SK-N-SH (cell line): ENCODE results near the gene TAB3. TPM values are rescaled to one million over a fixed set of nuclear protein-coding genes. Genes with fewer than 3 reads are reported as not detected.

ENCODE experiments used
- CTCF ChIA-PET: fragments of 300-600, 350-600 bp; formaldehyde crosslinking; extraction: SDS; loops from one replicate; lab custom pipeline; 2021; lab: Yijun Ruan, JAX
- POLR2A ChIA-PET: fragments of 350-600 bp; sonication (Branson Sonifier 250); formaldehyde crosslinking; extraction: SDS; loops from one replicate; lab custom pipeline; 2020; ENCODE audit warnings: antibody characterized with exemption, inconsistent platforms; lab: Yijun Ruan, JAX
- DNase-seq: peaks from one replicate; pipeline ENCODE4 v3.0.0; 2012
- H2AFZ ChIP-seq: fragments of 200-600 bp; sonication (generic); 2 replicates; pipeline ENCODE4 v1.8.1; 2016; ENCODE audit warnings: antibody characterized with exemption, mild to moderate bottlenecking, low read depth
- H3F3A ChIP-seq: fragments of 200-600 bp; sonication (generic); replicated peaks from 2 replicates; pipeline ENCODE3; 2016; ENCODE audit warnings: antibody characterized with exemption, mild to moderate bottlenecking; ENCODE audit not compliant: insufficient read depth
- H3K27ac ChIP-seq, 2 experiments: fragments of 200-500 bp in 1 of 2; fragments of 200-600 bp in 1 of 2; sonication (Bioruptor generic) in 1 of 2; sonication (generic), shearing (Covaris generic) in 1 of 2; 2 replicates each; pipeline versions ENCODE4 v1.5.1 to v1.6.1; 2014 to 2016; ENCODE audit warnings: low read depth in 2 of 2, inconsistent platforms in 1 of 2, low read length in 1 of 2, mild to moderate bottlenecking in 1 of 2, mixed read lengths in 1 of 2
- H3K27me3 ChIP-seq: fragments of 200-600 bp; sonication (generic), shearing (Covaris generic); 2 replicates; pipeline ENCODE4 v1.6.1; 2016; ENCODE audit warnings: mixed run types; ENCODE audit not compliant: insufficient read depth
- H3K36me3 ChIP-seq, 2 experiments: fragments of 200-500 bp in 1 of 2; fragments of 200-600 bp in 1 of 2; sonication (Bioruptor generic) in 1 of 2; sonication (generic) in 1 of 2; replicated peaks in 1 of 2; 2 replicates each; pipeline versions ENCODE3 to v1.5.1; 2014 to 2016; ENCODE audit warnings: low read length in 1 of 2, mild to moderate bottlenecking in 1 of 2; ENCODE audit not compliant: insufficient read depth in 2 of 2, control insufficient read depth in 1 of 2
- H3K4me1 ChIP-seq, 2 experiments: fragments of 200-500 bp in 1 of 2; fragments of 200-600 bp in 1 of 2; sonication (Bioruptor generic) in 1 of 2; sonication (generic), shearing (Covaris generic) in 1 of 2; 2 replicates each; pipeline versions ENCODE4 v1.5.1 to v1.6.1; 2014 to 2016; ENCODE audit warnings: low read depth in 1 of 2, low read length in 1 of 2, mixed run types in 1 of 2; ENCODE audit not compliant: insufficient read depth in 2 of 2, control insufficient read depth in 1 of 2
- H3K4me2 ChIP-seq: fragments of 200-600 bp; sonication (generic), shearing (Covaris generic); 2 replicates; pipeline ENCODE4 v1.6.1; 2017; ENCODE audit warnings: mixed run types
- H3K4me3 ChIP-seq, 2 experiments: fragments of 200-500 bp in 1 of 2; fragments of 200-600 bp in 1 of 2; sonication (Bioruptor generic) in 1 of 2; sonication (generic), shearing (Covaris generic) in 1 of 2; 2 replicates each; pipeline versions ENCODE4 v1.5.1 to v1.8.1; 2014 to 2016; ENCODE audit warnings: low read depth in 2 of 2, inconsistent platforms in 1 of 2, low read length in 1 of 2, mild to moderate bottlenecking in 1 of 2, mixed read lengths in 1 of 2, moderate library complexity in 1 of 2
- H3K79me2 ChIP-seq: fragments of 200-600 bp; sonication (generic); 2 replicates; pipeline ENCODE4 v1.8.1; 2017; ENCODE audit warnings: mild to moderate bottlenecking; ENCODE audit not compliant: insufficient read depth
- H3K9ac ChIP-seq: fragments of 200-600 bp; sonication (generic); 2 replicates; pipeline ENCODE4 v1.6.1; 2017; ENCODE audit warnings: mixed run types
- H3K9me2 ChIP-seq: fragments of 200-600 bp; sonication (generic); 2 replicates; pipeline ENCODE4 v1.6.1; 2017; ENCODE audit warnings: mixed run types
- H3K9me3 ChIP-seq: fragments of 200-600 bp; sonication (generic); 2 replicates; pipeline ENCODE4 v1.6.1; 2017; ENCODE audit warnings: mixed run types, mild to moderate bottlenecking, moderate library complexity
- H4K20me1 ChIP-seq: fragments of 200-600 bp; sonication (generic); 2 replicates; pipeline ENCODE4 v1.6.1; 2017; ENCODE audit warnings: mild to moderate bottlenecking, mixed run types; ENCODE audit not compliant: insufficient read depth
- EZH2phosphoT487 ChIP-seq: fragments of 200-600 bp; sonication (generic); IDR thresholded peaks from 2 replicates; pipeline ENCODE4 v1.6.1; 2017; ENCODE audit warnings: low read depth, mixed run types, mild to moderate bottlenecking, antibody characterized with exemption, moderate library complexity, borderline replicate concordance
- FOSL2 ChIP-seq: IDR thresholded peaks from 2 replicates; pipeline ENCODE4 v1.4.0; 2012; ENCODE audit warnings: low read depth, mild to moderate bottlenecking, moderate library complexity, borderline replicate concordance
- FOXM1 ChIP-seq: IDR thresholded peaks from 2 replicates; pipeline ENCODE4 v1.4.0; 2012; ENCODE audit warnings: low read depth, mild to moderate bottlenecking
- MEF2A ChIP-seq: IDR thresholded peaks from 2 replicates; pipeline ENCODE4 v1.4.0; 2012; ENCODE audit warnings: low read depth, borderline replicate concordance
- MXI1 ChIP-seq: IDR thresholded peaks from 2 replicates; pipeline ENCODE4 v1.6.1; 2012; ENCODE audit warnings: mild to moderate bottlenecking, low read depth, low read length, improper control_type of control experiment
- NRF1 ChIP-seq: IDR thresholded peaks from 2 replicates; pipeline ENCODE4 v1.6.1; 2012; ENCODE audit warnings: low read depth, mild to moderate bottlenecking, low read length
- RFX5 ChIP-seq: IDR thresholded peaks from 2 replicates; pipeline ENCODE4 v1.6.1; 2012; ENCODE audit warnings: mild to moderate bottlenecking, improper control_type of control experiment, low read length
- RXRA ChIP-seq: IDR thresholded peaks from 2 replicates; pipeline ENCODE4 v1.4.0; 2012; ENCODE audit warnings: low read depth, mild to moderate bottlenecking, borderline replicate concordance
- TAF1 ChIP-seq: IDR thresholded peaks from 2 replicates; pipeline ENCODE4 v1.6.1; 2012; ENCODE audit warnings: low read depth, mild to moderate bottlenecking, low read length, moderate library complexity, borderline replicate concordance
- YY1 ChIP-seq: IDR thresholded peaks from 2 replicates; pipeline ENCODE4 v1.4.0; 2012; ENCODE audit warnings: low read depth, mild to moderate bottlenecking
- WGBS: methylation state at CpG from one replicate; pipeline ENCODE4 v1.1.6; 2017; ENCODE audit warnings: low lambda C conversion rate; 5-methylcytosine and 5-hydroxymethylcytosine counted together
- polyA plus RNA-seq, 3 experiments: library from polyadenylated mRNA; depleted of rRNA; stranded (reverse); fragments of >200 nt; gene quantifications; 2 replicates each; pipeline ENCODE4 v1.2.3, GENCODE V29; 2012
- TF ChIP-seq, protein P1 (sequence below): IDR thresholded peaks from 2 replicates; pipeline ENCODE4 v1.4.0; 2012; ENCODE audit warnings: low read depth, borderline replicate concordance
- TF ChIP-seq, protein P2 (sequence below): IDR thresholded peaks from 2 replicates; pipeline ENCODE4 v1.4.0; 2012; ENCODE audit warnings: low read depth
- TF ChIP-seq, protein P3 (sequence below): fragments of 200-600 bp; sonication (generic); IDR thresholded peaks from 2 replicates; pipeline ENCODE4 v1.6.1; 2017; ENCODE audit warnings: antibody characterized with exemption, mild to moderate bottlenecking, moderate library complexity
- TF ChIP-seq, protein P4 (sequence below): IDR thresholded peaks from 2 replicates; pipeline ENCODE4 v1.6.1; 2012; ENCODE audit warnings: mild to moderate bottlenecking, low read depth, low read length, moderate library complexity
- TF ChIP-seq, protein P5 (sequence below): IDR thresholded peaks from 2 replicates; pipeline ENCODE4 v1.4.0; 2012; ENCODE audit warnings: low read depth, borderline replicate concordance

The TAB3 gene
- polyA plus RNA-seq, 1 of the 3 experiments (the other 2 are of a cell fraction), result 9.2 TPM

DNA sequence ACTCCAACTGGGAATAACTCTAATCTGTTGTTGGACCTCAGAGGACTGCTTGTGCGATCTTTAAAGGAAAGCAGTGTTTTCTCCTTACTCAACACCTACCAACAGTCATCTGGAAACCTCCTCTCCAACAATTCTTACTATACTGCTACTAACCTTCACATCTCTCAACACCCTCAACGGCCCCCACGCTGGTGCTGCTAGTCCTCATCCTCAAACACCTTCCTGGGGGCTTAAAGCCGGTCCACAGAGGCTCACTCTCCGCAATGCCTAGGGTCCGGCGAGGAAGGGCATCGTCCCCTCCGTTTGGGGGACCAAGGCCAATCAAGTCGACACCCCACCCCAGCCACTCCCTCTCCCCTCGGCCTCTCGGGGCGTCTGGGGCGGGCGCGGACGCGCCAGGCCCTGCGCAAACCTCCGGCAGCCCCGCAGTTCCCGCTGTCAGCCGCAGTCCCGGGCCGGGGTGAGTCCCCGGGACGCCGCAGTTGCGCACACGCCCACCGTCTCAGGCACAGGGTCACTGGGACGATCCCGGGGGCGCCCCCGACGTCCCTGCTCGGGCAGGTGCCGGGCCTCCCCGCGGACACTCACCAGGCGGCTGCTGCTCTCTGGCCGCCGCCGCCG, 418 bp downstream of the TAB3 start:
- Histone ChIP-seq H3K9me3 (no peaks in the 10 kb centered on the region), H3K27ac (peak overlapping the region; percentile 28 to 53; a peak in 2 of 4 replicates), H3F3A (no peaks in the 10 kb centered on the region), H3K4me2 (peak overlapping the region; percentile 73), H3K4me1 (peaks cover 0 to 4% of the 10 kb centered on the region in 2 experiments; a peak in 2 of 4 replicates), H3K4me3 (peak overlapping the region; percentile 67 to 68), H4K20me1 (no peaks in the 10 kb centered on the region), H3K9me2 (no peaks in the 10 kb centered on the region), H3K27me3 (no peaks in the 10 kb centered on the region), H3K36me3 (no peaks in the 10 kb centered on the region), H3K9ac (peak overlapping the region; percentile 73), H3K79me2 (peaks cover 40% of the 10 kb centered on the region), H2AFZ (peak overlapping the region; percentile 73)
- POLR2A ChIA-PET, result no interaction called here
- TF ChIP-seq TAF1, result no peak
- TF ChIP-seq MEF2A, result no peak
- TF ChIP-seq FOSL2, result no peak
- TF ChIP-seq EZH2phosphoT487, result no peak
- TF ChIP-seq RFX5, result no peak
- TF ChIP-seq FOXM1, result no peak
- TF ChIP-seq, protein P1, sequence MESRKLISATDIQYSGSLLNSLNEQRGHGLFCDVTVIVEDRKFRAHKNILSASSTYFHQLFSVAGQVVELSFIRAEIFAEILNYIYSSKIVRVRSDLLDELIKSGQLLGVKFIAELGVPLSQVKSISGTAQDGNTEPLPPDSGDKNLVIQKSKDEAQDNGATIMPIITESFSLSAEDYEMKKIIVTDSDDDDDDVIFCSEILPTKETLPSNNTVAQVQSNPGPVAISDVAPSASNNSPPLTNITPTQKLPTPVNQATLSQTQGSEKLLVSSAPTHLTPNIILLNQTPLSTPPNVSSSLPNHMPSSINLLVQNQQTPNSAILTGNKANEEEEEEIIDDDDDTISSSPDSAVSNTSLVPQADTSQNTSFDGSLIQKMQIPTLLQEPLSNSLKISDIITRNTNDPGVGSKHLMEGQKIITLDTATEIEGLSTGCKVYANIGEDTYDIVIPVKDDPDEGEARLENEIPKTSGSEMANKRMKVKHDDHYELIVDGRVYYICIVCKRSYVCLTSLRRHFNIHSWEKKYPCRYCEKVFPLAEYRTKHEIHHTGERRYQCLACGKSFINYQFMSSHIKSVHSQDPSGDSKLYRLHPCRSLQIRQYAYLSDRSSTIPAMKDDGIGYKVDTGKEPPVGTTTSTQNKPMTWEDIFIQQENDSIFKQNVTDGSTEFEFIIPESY, result no peak
- TF ChIP-seq, protein P2, sequence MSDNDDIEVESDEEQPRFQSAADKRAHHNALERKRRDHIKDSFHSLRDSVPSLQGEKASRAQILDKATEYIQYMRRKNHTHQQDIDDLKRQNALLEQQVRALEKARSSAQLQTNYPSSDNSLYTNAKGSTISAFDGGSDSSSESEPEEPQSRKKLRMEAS, result no peak
- TF ChIP-seq NRF1, result no peak
- TF ChIP-seq, protein P3, sequence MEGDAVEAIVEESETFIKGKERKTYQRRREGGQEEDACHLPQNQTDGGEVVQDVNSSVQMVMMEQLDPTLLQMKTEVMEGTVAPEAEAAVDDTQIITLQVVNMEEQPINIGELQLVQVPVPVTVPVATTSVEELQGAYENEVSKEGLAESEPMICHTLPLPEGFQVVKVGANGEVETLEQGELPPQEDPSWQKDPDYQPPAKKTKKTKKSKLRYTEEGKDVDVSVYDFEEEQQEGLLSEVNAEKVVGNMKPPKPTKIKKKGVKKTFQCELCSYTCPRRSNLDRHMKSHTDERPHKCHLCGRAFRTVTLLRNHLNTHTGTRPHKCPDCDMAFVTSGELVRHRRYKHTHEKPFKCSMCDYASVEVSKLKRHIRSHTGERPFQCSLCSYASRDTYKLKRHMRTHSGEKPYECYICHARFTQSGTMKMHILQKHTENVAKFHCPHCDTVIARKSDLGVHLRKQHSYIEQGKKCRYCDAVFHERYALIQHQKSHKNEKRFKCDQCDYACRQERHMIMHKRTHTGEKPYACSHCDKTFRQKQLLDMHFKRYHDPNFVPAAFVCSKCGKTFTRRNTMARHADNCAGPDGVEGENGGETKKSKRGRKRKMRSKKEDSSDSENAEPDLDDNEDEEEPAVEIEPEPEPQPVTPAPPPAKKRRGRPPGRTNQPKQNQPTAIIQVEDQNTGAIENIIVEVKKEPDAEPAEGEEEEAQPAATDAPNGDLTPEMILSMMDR, result no peak
- no peak for TF ChIP-seq MXI1
- TF ChIP-seq RXRA, result no peak
- TF ChIP-seq, protein P4, sequence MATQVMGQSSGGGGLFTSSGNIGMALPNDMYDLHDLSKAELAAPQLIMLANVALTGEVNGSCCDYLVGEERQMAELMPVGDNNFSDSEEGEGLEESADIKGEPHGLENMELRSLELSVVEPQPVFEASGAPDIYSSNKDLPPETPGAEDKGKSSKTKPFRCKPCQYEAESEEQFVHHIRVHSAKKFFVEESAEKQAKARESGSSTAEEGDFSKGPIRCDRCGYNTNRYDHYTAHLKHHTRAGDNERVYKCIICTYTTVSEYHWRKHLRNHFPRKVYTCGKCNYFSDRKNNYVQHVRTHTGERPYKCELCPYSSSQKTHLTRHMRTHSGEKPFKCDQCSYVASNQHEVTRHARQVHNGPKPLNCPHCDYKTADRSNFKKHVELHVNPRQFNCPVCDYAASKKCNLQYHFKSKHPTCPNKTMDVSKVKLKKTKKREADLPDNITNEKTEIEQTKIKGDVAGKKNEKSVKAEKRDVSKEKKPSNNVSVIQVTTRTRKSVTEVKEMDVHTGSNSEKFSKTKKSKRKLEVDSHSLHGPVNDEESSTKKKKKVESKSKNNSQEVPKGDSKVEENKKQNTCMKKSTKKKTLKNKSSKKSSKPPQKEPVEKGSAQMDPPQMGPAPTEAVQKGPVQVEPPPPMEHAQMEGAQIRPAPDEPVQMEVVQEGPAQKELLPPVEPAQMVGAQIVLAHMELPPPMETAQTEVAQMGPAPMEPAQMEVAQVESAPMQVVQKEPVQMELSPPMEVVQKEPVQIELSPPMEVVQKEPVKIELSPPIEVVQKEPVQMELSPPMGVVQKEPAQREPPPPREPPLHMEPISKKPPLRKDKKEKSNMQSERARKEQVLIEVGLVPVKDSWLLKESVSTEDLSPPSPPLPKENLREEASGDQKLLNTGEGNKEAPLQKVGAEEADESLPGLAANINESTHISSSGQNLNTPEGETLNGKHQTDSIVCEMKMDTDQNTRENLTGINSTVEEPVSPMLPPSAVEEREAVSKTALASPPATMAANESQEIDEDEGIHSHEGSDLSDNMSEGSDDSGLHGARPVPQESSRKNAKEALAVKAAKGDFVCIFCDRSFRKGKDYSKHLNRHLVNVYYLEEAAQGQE, result no peak
- TF ChIP-seq, protein P5, sequence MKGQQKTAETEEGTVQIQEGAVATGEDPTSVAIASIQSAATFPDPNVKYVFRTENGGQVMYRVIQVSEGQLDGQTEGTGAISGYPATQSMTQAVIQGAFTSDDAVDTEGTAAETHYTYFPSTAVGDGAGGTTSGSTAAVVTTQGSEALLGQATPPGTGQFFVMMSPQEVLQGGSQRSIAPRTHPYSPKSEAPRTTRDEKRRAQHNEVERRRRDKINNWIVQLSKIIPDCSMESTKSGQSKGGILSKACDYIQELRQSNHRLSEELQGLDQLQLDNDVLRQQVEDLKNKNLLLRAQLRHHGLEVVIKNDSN, result no peak
- TF ChIP-seq YY1, result no peak
- no peak for DNase-seq
- CTCF ChIA-PET, result interaction anchor here (2.0 kb wide), 1 partner anchor 153 kb away, joined by 5 read pairs; no protein-coding TSS in a partner anchor
- WGBS, result 2% methylated on average over 7 of the region's 45 CpGs
